ENCODE results near the gene VIPR2.

Gene VIPR2

DNA sequence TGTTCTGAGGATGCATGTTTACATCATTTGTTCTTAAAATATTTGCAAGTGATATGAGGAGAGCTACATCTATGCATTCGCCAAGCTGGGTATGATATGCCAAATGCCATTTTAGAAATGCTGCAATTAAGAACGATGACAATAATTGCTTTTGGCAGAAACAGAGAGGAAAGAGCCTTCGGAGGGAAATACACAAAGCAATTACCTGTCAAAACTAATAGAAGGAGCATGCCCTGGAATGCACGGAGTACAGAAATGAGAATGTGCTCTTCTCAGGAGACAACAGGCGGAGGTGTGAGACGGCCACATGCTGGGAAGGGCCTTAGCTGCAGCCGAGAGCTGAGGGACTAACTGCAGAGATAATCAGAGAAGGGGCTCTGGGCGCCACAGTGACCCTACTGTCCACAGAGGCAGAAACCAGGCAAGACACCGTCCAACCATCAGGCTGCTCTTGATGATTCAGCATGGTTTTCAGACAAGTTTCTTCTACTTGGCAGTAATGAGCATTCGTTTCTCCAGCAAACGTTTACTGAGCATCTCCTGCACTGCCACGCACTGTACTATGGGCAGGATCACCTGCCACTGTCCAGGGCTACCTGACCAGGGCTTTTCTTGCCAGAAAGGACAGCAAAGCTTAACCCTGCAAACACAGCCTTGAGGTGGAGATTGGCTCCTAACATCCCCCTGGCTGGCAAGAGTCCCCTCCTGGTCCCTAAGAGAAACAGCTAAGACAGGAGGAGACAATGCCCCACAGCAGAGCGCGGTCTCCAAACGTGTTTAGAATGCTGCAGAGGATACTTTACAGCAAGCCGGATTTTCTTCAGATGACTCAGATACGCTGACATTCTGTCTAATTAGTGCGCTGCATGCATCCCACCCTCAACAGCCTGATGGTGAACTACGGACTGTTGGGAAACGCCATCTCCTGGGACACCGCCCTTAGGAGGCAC is 18.1 kb downstream of the VIPR2 start:
- TF ChIP-seq POLR2AphosphoS5 (IDR thresholded peaks at IDR 0.05; ENCODE audit: low read depth, low read length) (no peak), FOXP2 (optimal IDR thresholded peaks at IDR 0.05; ENCODE audit: borderline replicate concordance, extremely low read depth, extremely low read length, insufficient read depth) (no peak), SIN3A (IDR thresholded peaks at IDR 0.05; ENCODE audit: borderline replicate concordance, insufficient read depth, low read length) (no peak), TAF1 (IDR thresholded peaks at IDR 0.05; ENCODE audit: borderline replicate concordance, insufficient read depth, low read length) (no peak)
- TF ChIP-seq, protein P1, sequence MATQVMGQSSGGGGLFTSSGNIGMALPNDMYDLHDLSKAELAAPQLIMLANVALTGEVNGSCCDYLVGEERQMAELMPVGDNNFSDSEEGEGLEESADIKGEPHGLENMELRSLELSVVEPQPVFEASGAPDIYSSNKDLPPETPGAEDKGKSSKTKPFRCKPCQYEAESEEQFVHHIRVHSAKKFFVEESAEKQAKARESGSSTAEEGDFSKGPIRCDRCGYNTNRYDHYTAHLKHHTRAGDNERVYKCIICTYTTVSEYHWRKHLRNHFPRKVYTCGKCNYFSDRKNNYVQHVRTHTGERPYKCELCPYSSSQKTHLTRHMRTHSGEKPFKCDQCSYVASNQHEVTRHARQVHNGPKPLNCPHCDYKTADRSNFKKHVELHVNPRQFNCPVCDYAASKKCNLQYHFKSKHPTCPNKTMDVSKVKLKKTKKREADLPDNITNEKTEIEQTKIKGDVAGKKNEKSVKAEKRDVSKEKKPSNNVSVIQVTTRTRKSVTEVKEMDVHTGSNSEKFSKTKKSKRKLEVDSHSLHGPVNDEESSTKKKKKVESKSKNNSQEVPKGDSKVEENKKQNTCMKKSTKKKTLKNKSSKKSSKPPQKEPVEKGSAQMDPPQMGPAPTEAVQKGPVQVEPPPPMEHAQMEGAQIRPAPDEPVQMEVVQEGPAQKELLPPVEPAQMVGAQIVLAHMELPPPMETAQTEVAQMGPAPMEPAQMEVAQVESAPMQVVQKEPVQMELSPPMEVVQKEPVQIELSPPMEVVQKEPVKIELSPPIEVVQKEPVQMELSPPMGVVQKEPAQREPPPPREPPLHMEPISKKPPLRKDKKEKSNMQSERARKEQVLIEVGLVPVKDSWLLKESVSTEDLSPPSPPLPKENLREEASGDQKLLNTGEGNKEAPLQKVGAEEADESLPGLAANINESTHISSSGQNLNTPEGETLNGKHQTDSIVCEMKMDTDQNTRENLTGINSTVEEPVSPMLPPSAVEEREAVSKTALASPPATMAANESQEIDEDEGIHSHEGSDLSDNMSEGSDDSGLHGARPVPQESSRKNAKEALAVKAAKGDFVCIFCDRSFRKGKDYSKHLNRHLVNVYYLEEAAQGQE (IDR thresholded peaks at IDR 0.05; ENCODE audit: insufficient read depth in 1 of 2, low read depth in 2 of 2, low read length in 2 of 2) = no peak

DNA sequence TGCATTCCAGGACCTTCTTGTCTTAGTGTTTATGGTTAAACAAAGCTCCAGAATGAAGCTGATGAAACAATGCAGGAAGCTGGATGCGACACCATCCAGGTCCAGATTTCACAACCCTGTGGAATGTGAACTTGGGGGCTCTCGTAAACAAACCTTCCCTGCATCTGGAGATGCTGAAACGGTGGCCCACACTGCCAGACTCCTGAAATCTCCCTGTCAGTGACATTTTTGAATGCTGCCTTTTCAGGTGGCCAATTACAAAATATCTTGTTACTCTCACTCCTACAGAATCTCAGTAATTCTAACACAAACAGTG is 18.8 kb downstream of the VIPR2 start:
- TF ChIP-seq FOXP2 (optimal IDR thresholded peaks at IDR 0.05; ENCODE audit: borderline replicate concordance, extremely low read depth, extremely low read length, insufficient read depth) = no peak
- TF ChIP-seq SIN3A (IDR thresholded peaks at IDR 0.05; ENCODE audit: borderline replicate concordance, insufficient read depth, low read length) = no peak
- TF ChIP-seq POLR2AphosphoS5 (IDR thresholded peaks at IDR 0.05; ENCODE audit: low read depth, low read length) = no peak

DNA sequence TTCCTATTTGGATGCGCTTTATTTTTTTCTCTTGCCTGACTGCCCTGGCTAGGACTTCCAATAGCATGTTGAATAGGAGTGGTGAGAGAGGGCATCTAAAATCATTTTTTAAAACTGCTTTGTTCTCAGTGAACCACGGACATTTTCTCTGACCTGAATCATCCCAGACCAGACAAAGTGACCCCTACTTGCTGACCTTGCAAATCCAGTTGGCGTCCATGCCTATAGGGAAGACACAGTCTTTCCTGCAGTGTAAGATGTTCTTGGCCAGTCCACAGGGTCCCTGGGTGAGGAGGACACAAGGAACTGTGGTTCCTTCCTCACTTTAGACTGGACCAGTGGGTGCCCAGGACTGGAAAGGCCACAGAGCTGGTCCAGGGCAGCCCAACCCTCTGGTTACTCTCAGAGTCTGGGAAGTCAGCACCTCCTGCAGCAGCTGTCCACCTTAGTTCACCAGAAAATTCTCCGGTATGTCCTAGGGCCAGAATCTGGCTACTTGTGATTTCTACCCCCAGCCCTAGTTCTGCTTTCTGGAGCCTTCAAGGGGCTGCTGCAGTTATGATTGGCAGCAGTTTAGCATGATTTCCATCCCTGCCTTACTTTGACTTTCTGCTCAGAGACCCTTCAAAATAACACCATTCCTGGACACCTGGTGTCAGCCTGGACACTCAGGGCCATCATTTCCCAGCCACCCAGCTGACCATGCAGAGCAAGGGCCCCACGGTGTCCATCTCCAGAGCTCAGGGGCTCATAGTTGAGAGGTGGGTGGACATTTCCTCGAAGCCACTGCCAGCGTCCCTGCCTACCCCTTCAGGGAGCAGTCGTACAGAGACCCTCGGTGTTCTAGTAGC is 19.3 kb downstream of the VIPR2 start:
- no peak for TF ChIP-seq POLR2AphosphoS5 (IDR thresholded peaks at IDR 0.05; ENCODE audit: low read depth, low read length)
- TF ChIP-seq, protein P1 (IDR thresholded peaks at IDR 0.05; ENCODE audit: insufficient read depth in 1 of 2, low read depth in 2 of 2, low read length in 2 of 2) = no peak
- no peak for TF ChIP-seq FOXP2 (optimal IDR thresholded peaks at IDR 0.05; ENCODE audit: borderline replicate concordance, extremely low read depth, extremely low read length, insufficient read depth)
- no peak for TF ChIP-seq TAF1 (IDR thresholded peaks at IDR 0.05; ENCODE audit: borderline replicate concordance, insufficient read depth, low read length)
- TF ChIP-seq SIN3A (IDR thresholded peaks at IDR 0.05; ENCODE audit: borderline replicate concordance, insufficient read depth, low read length) = no peak

DNA sequence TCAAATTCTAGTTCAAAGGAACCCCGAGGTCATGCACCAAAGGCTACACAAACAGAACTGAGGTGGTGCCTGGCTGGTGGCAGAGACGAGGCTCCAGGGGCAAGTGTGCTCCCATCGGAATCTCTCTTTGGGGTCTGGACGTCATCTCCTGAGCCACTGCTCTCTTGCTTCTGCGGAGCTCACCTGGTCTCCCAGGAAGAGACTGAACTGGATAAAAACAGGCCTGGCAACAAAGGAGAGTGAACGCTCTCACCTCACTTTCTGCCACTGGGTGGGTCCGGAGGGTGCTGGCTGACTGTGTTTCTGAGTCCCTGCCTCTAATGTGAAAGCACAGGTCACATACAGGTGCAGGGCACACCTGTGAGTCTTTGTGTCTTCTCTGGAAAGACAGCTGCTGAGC is 22.4 kb downstream of the VIPR2 start:
- TF ChIP-seq POLR2AphosphoS5 (IDR thresholded peaks at IDR 0.05; ENCODE audit: low read depth, low read length) (no peak), SIN3A (IDR thresholded peaks at IDR 0.05; ENCODE audit: borderline replicate concordance, insufficient read depth, low read length) (no peak), FOXP2 (optimal IDR thresholded peaks at IDR 0.05; ENCODE audit: borderline replicate concordance, extremely low read depth, extremely low read length, insufficient read depth) (no peak), TAF1 (IDR thresholded peaks at IDR 0.05; ENCODE audit: borderline replicate concordance, insufficient read depth, low read length) (no peak)

DNA sequence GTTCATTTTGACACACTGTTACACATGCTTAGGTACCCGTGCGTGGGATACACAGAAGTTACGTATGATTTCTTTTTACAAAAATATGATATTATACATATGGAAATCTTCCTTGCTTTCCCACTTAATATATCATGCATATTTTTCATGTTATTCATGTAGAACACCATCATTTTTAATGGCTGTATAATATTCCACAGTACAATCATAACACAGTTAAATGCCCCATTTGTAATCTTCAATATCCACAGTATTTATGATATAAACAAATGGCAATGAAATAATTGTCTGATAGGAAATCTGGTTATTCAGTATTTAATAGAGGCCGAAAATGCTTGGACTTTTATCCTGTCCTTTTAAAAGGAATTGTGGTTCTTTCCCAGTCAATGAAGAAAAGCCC is 23.2 kb downstream of the VIPR2 start:
- TF ChIP-seq TAF1 (IDR thresholded peaks at IDR 0.05; ENCODE audit: borderline replicate concordance, insufficient read depth, low read length) (no peak), FOXP2 (optimal IDR thresholded peaks at IDR 0.05; ENCODE audit: borderline replicate concordance, extremely low read depth, extremely low read length, insufficient read depth) (no peak), POLR2AphosphoS5 (IDR thresholded peaks at IDR 0.05; ENCODE audit: low read depth, low read length) (no peak), SIN3A (IDR thresholded peaks at IDR 0.05; ENCODE audit: borderline replicate concordance, insufficient read depth, low read length) (no peak)
- TF ChIP-seq, protein P1 (IDR thresholded peaks at IDR 0.05; ENCODE audit: insufficient read depth in 1 of 2, low read depth in 2 of 2, low read length in 2 of 2) = no peak
